ENCODE data around the gene ADAM19.
A peak's percentile ranks its signal among the peaks of the same experiment; 100 is the strongest.

The ADAM19 gene

DNA sequence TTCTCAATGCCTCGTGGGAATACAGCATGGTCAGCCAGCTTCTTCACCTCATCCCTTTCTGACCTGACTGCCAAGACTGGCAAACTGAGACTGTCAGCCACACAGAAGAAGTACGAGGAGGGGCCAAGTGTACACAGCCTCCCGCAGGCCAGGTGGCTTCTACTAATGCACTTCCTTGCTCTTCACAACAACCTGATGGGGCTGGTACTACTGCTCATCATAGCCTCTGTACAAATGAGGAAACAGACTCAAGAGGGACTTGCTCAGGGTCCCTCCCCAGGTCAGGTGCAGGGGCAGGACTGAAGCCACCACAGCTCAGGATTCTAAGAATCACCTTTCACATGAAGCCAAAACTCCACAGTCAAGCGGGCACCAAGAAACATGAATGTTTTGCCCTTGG is 94.3 kb downstream of the ADAM19 start:
- Histone ChIP-seq H3K36me3 (ENCODE audit: control insufficient read depth, insufficient read depth, low read length) (no peaks in the 10 kb centered on the region), H3K9me3 (ENCODE audit: control insufficient read depth, insufficient read depth, low read length) (no peaks in the 10 kb centered on the region), H3K4me3 (ENCODE audit: low read depth, low read length) (no peak overlapping the region), H3K27me3 (ENCODE audit: control insufficient read depth, insufficient read depth, low read length) (no peaks in the 10 kb centered on the region), H3K9ac (ENCODE audit: low read depth, low read length) (no peak overlapping the region), H3K27ac (ENCODE audit: low read depth, low read length) (no peak overlapping the region), H3K4me1 (ENCODE audit: control insufficient read depth, insufficient read depth, low read length) (peaks cover 6% of the 10 kb centered on the region)

DNA sequence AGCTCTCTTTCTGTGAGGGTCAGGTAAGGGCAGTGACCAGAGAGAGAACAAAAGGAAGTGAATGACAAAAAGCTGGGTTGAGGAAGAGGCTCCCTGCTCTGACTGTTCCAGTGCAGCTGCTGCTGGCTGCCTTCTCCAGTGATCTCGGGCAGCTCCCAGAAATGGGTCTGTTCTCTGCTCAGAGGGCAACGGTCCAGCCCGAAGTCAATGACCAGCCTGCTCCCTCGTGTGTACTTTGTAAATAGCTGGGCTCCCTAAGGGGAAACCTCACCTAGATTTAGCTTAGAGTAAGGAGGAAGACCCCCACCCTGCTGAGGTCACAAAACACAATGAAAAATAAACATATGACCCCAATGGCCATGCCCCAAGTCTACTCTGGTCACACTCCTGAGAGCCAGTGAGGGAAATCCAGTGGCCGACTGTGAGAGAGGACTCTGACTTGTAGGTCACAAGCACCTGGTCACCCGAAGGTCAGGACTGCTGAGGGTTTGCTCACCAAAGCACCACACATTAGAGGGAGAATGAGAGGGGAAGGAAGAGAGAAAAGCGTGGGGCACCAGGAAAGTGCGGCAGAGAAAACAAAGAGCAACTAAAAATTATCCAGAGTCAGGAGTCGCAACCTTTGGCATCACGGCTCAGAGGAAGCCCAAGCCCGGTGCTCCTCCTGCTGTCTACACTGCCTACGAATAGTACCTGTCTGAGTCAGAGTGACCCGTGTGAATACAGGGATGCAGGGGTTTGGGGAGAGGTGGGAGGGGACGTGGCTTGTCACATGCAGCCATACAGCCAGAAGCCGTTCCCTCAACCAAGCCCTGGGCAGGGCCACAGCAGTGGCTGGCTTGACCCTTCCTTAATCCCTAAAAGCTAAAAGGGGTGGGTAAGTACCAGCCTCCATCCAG is 95.7 kb downstream of the ADAM19 start:
- Histone ChIP-seq H3K9me3 (ENCODE audit: control insufficient read depth, insufficient read depth, low read length) (no peaks in the 10 kb centered on the region), H3K9ac (ENCODE audit: low read depth, low read length) (no peak overlapping the region), H3K4me3 (ENCODE audit: low read depth, low read length) (no peak overlapping the region), H3K27me3 (ENCODE audit: control insufficient read depth, insufficient read depth, low read length) (no peaks in the 10 kb centered on the region), H3K4me1 (ENCODE audit: control insufficient read depth, insufficient read depth, low read length) (peaks cover 6% of the 10 kb centered on the region), H3K36me3 (ENCODE audit: control insufficient read depth, insufficient read depth, low read length) (no peaks in the 10 kb centered on the region), H3K27ac (ENCODE audit: low read depth, low read length) (peak overlapping the region; percentile 48)

DNA sequence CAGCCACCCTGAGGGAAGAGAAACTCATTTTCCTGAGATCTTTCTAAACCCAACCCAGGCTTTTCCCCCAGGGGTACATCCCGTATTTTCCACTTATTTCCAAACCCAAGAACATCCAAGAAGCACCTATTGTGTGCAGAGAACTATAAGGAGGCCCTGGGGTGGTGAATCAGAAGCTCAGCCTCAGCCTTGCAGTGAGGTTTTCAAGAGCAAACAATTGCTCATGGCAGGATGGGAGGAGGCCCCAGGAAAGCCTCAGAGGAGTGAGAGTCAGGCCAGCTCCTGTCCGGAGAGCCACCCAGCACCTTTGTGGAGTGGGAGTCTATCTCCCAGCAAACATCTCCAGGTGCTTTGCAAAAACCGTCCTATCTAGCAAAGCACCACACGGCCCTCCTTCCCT is 96.4 kb downstream of the ADAM19 start:
- no peak overlapping the region for H3K4me3 ChIP-seq (ENCODE audit: low read depth, low read length)
- no peaks in the 10 kb centered on the region for H3K9me3 ChIP-seq (ENCODE audit: control insufficient read depth, insufficient read depth, low read length)
- peak overlapping the region; percentile 48 for H3K27ac ChIP-seq (ENCODE audit: low read depth, low read length)
- H3K9ac ChIP-seq (ENCODE audit: low read depth, low read length): no peak overlapping the region
- H3K36me3 ChIP-seq (ENCODE audit: control insufficient read depth, insufficient read depth, low read length): no peaks in the 10 kb centered on the region
- H3K27me3 ChIP-seq (ENCODE audit: control insufficient read depth, insufficient read depth, low read length): no peaks in the 10 kb centered on the region
- peaks cover 6% of the 10 kb centered on the region for H3K4me1 ChIP-seq (ENCODE audit: control insufficient read depth, insufficient read depth, low read length)

GRCh38 chr5:157478726-157479125 is 96.8 kb downstream of the ADAM19 start:
- Histone ChIP-seq H3K9me3 (ENCODE audit: control insufficient read depth, insufficient read depth, low read length) (no peaks in the 10 kb centered on the region), H3K27ac (ENCODE audit: low read depth, low read length) (peak overlapping the region; percentile 48), H3K9ac (ENCODE audit: low read depth, low read length) (no peak overlapping the region), H3K4me1 (ENCODE audit: control insufficient read depth, insufficient read depth, low read length) (peaks cover 6% of the 10 kb centered on the region), H3K4me3 (ENCODE audit: low read depth, low read length) (no peak overlapping the region), H3K27me3 (ENCODE audit: control insufficient read depth, insufficient read depth, low read length) (no peaks in the 10 kb centered on the region), H3K36me3 (ENCODE audit: control insufficient read depth, insufficient read depth, low read length) (no peaks in the 10 kb centered on the region)

GRCh38 chr5:157477814-157478494 is 97.6 kb downstream of the ADAM19 start:
- H3K4me3 ChIP-seq (ENCODE audit: low read depth, low read length): no peak overlapping the region
- no peak overlapping the region for H3K9ac ChIP-seq (ENCODE audit: low read depth, low read length)
- no peaks in the 10 kb centered on the region for H3K36me3 ChIP-seq (ENCODE audit: control insufficient read depth, insufficient read depth, low read length)
- peaks cover 6% of the 10 kb centered on the region for H3K4me1 ChIP-seq (ENCODE audit: control insufficient read depth, insufficient read depth, low read length)
- H3K27ac ChIP-seq (ENCODE audit: low read depth, low read length): no peak overlapping the region
- no peaks in the 10 kb centered on the region for H3K27me3 ChIP-seq (ENCODE audit: control insufficient read depth, insufficient read depth, low read length)
- H3K9me3 ChIP-seq (ENCODE audit: control insufficient read depth, insufficient read depth, low read length): no peaks in the 10 kb centered on the region

GRCh38 chr5:157476702-157477408 is 98.7 kb downstream of the ADAM19 start:
- Histone ChIP-seq H3K9me3 (ENCODE audit: control insufficient read depth, insufficient read depth, low read length) (no peaks in the 10 kb centered on the region), H3K36me3 (ENCODE audit: control insufficient read depth, insufficient read depth, low read length) (no peaks in the 10 kb centered on the region), H3K9ac (ENCODE audit: low read depth, low read length) (no peak overlapping the region), H3K4me3 (ENCODE audit: low read depth, low read length) (no peak overlapping the region), H3K4me1 (ENCODE audit: control insufficient read depth, insufficient read depth, low read length) (peaks cover 6% of the 10 kb centered on the region), H3K27me3 (ENCODE audit: control insufficient read depth, insufficient read depth, low read length) (no peaks in the 10 kb centered on the region), H3K27ac (ENCODE audit: low read depth, low read length) (peak overlapping the region; percentile 15)

- H3K27ac ChIP-seq (ENCODE audit: low read depth, low read length): no peak overlapping the region
- no peaks in the 10 kb centered on the region for H3K27me3 ChIP-seq (ENCODE audit: control insufficient read depth, insufficient read depth, low read length)
- H3K9ac ChIP-seq (ENCODE audit: low read depth, low read length): no peak overlapping the region
- no peaks in the 10 kb centered on the region for H3K9me3 ChIP-seq (ENCODE audit: control insufficient read depth, insufficient read depth, low read length)
- H3K36me3 ChIP-seq (ENCODE audit: control insufficient read depth, insufficient read depth, low read length): no peaks in the 10 kb centered on the region
- H3K4me1 ChIP-seq (ENCODE audit: control insufficient read depth, insufficient read depth, low read length): peaks cover 6% of the 10 kb centered on the region
- H3K4me3 ChIP-seq (ENCODE audit: low read depth, low read length): no peak overlapping the region
Observed at GRCh38 chr5:157475432-157475831, 100.1 kb downstream of the ADAM19 start.

GRCh38 chr5:157473383-157474320 is 101.9 kb downstream of the ADAM19 start:
- Histone ChIP-seq H3K9ac (ENCODE audit: low read depth, low read length) (no peak overlapping the region), H3K9me3 (ENCODE audit: control insufficient read depth, insufficient read depth, low read length) (no peaks in the 10 kb centered on the region), H3K36me3 (ENCODE audit: control insufficient read depth, insufficient read depth, low read length) (no peaks in the 10 kb centered on the region), H3K27me3 (ENCODE audit: control insufficient read depth, insufficient read depth, low read length) (no peaks in the 10 kb centered on the region), H3K4me1 (ENCODE audit: control insufficient read depth, insufficient read depth, low read length) (no peaks in the 10 kb centered on the region), H3K27ac (ENCODE audit: low read depth, low read length) (no peak overlapping the region), H3K4me3 (ENCODE audit: low read depth, low read length) (no peak overlapping the region)

GRCh38 chr5:157471709-157472108 is 103.9 kb downstream of the ADAM19 start:
- Histone ChIP-seq H3K9me3 (ENCODE audit: control insufficient read depth, insufficient read depth, low read length) (no peaks in the 10 kb centered on the region), H3K4me3 (ENCODE audit: low read depth, low read length) (no peak overlapping the region), H3K27ac (ENCODE audit: low read depth, low read length) (no peak overlapping the region), H3K36me3 (ENCODE audit: control insufficient read depth, insufficient read depth, low read length) (no peaks in the 10 kb centered on the region), H3K9ac (ENCODE audit: low read depth, low read length) (no peak overlapping the region), H3K27me3 (ENCODE audit: control insufficient read depth, insufficient read depth, low read length) (no peaks in the 10 kb centered on the region), H3K4me1 (ENCODE audit: control insufficient read depth, insufficient read depth, low read length) (no peaks in the 10 kb centered on the region)

DNA sequence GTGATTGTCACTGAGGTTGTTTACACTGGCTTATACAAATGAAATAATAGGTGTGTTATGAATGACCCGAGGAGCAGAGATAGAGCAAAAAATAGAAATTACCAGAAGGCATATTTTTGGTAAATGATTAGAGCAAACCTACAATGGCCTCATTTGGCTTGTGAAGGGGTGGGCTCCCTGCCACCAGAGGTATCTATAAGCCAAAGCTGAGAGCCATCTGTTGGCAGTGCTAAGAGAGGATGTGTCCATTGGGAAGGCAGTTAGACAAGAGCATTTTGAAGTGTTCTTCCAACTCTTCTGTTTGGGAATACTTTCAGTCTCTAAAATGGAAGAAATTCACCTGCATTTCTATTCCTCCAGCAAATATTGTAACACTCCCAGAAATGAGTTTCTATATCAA is 104.9 kb downstream of the ADAM19 start:
- no peak overlapping the region for H3K9ac ChIP-seq (ENCODE audit: low read depth, low read length)
- H3K27me3 ChIP-seq (ENCODE audit: control insufficient read depth, insufficient read depth, low read length): no peaks in the 10 kb centered on the region
- no peak overlapping the region for H3K4me3 ChIP-seq (ENCODE audit: low read depth, low read length)
- no peak overlapping the region for H3K27ac ChIP-seq (ENCODE audit: low read depth, low read length)
- no peaks in the 10 kb centered on the region for H3K36me3 ChIP-seq (ENCODE audit: control insufficient read depth, insufficient read depth, low read length)
- H3K4me1 ChIP-seq (ENCODE audit: control insufficient read depth, insufficient read depth, low read length): no peaks in the 10 kb centered on the region
- H3K9me3 ChIP-seq (ENCODE audit: control insufficient read depth, insufficient read depth, low read length): no peaks in the 10 kb centered on the region
